K562 (cell line): Measurements from ENCODE around the gene HSPB7. TPM values are rescaled to one million over a fixed set of nuclear protein-coding genes. Genes with fewer than 3 reads are reported as not detected.
A peak's percentile ranks its signal among the peaks of the same experiment; 100 is the strongest.

Experiments
- BCOR ChIP-seq: fragments of 450-650 bp; IDR thresholded peaks from 2 replicates; pipeline ENCODE4 v1.6.1; 2016
- ELF1 ChIP-seq: fragments of 200-800 bp; sonication (Bioruptor generic); IDR thresholded peaks from 2 replicates; pipeline ENCODE4 v1.6.1; 2016; ENCODE audit warnings: missing genetic modification characterization, missing compliant biosample characterization
- FOXP1 ChIP-seq: sonication (generic); formaldehyde crosslinking; IDR thresholded peaks from 2 replicates; pipeline ENCODE4 v1.8.0; 2022; ENCODE audit warnings: mild to moderate bottlenecking, missing genetic modification reagents
- GTF2A2 ChIP-seq: IDR thresholded peaks from 2 replicates; pipeline ENCODE4 v1.6.1; 2016; ENCODE audit warnings: mild to moderate bottlenecking, missing genetic modification characterization, missing compliant biosample characterization
- RBM15 ChIP-seq: fragments of 200-400 bp; formaldehyde crosslinking; IDR thresholded peaks from 2 replicates; pipeline ENCODE4 v1.6.1; 2018; ENCODE audit warnings: mild to moderate bottlenecking, low read length, moderate library complexity; ENCODE audit not compliant: insufficient read depth
- SIN3A ChIP-seq, 2 experiments: fragments of 150-350 bp in 1 of 2; IDR thresholded peaks; 2 replicates each; pipeline ENCODE4 v1.6.1; 2011 to 2016; ENCODE audit warnings: borderline replicate concordance in 2 of 2, low read depth in 2 of 2, low read length in 2 of 2, mild to moderate bottlenecking in 2 of 2, moderate library complexity in 2 of 2; ENCODE audit not compliant: control insufficient read depth in 1 of 2
- SP1 ChIP-seq: sonication (generic); formaldehyde crosslinking; IDR thresholded peaks from 2 replicates; pipeline ENCODE4 v1.8.1; 2022; ENCODE audit warnings: mild to moderate bottlenecking, missing genetic modification reagents
- ZNF232 ChIP-seq: sonication (generic); formaldehyde crosslinking; IDR thresholded peaks from 2 replicates; pipeline ENCODE4 v1.8.0; 2022; ENCODE audit warnings: mild to moderate bottlenecking, missing genetic modification reagents
- polyA plus RNA-seq, 8 experiments: library from polyadenylated mRNA; depleted of rRNA in 4 of 8; stranded (reverse) in 5 of 8; unstranded in 3 of 8; fragments of >200 nt; fragmentation: Nextera tagmentation in 2 of 8; fragmentation: Illumina TruSeq in 1 of 8; extraction: Ambion mirVana in 2 of 8; extraction: Trizol in 1 of 8; gene quantifications; 2 replicates each; pipeline versions ENCODE4 v1.2.1 to v1.2.3, GENCODE V29; 2011 to 2014; ENCODE audit warnings: inconsistent platforms in 1 of 8, missing spikeins in 1 of 8
- total RNA-seq, 7 experiments: library from RNA; depleted of rRNA in 6 of 7; stranded (reverse); fragments of >200 nt in 6 of 7; fragmentation: Illumina TruSeq in 2 of 7; extraction: Trizol in 2 of 7; gene quantifications; 2 replicates each; pipeline versions ENCODE4 v1.2.1 to v1.2.3, GENCODE V29; 2011 to 2021; ENCODE audit warnings: low replicate concordance in 1 of 7
- TF ChIP-seq, protein P1 (sequence below): fragments of 450-650 bp; IDR thresholded peaks from 2 replicates; pipeline ENCODE4 v1.6.1; 2016; ENCODE audit warnings: mild to moderate bottlenecking, moderate library complexity
- TF ChIP-seq, protein P2 (sequence below): fragments of 250-450 bp; sonication (Bioruptor Pico); IDR thresholded peaks from 2 replicates; pipeline ENCODE4 v1.8.0; 2021; ENCODE audit warnings: moderate library complexity, mild to moderate bottlenecking, inconsistent platforms
- TF ChIP-seq, protein P3 (sequence below): fragments of 250-450 bp; sonication (Bioruptor Pico); IDR thresholded peaks from 2 replicates; pipeline ENCODE4 v1.8.0; 2022; ENCODE audit warnings: moderate library complexity, mild to moderate bottlenecking, inconsistent platforms
- TF ChIP-seq, protein P4 (sequence below): fragments of 450-650 bp; IDR thresholded peaks from 2 replicates; pipeline ENCODE4 v1.6.1; 2017; ENCODE audit warnings: mild to moderate bottlenecking, moderate library complexity

Gene HSPB7
- total and polyA plus RNA-seq, 9 of the 15 experiments (the other 6 are each of a cell fraction or from before 2014, with no cell fraction given): 0.05 to 0.19 (median 0.07) TPM; not detected in 6

DNA sequence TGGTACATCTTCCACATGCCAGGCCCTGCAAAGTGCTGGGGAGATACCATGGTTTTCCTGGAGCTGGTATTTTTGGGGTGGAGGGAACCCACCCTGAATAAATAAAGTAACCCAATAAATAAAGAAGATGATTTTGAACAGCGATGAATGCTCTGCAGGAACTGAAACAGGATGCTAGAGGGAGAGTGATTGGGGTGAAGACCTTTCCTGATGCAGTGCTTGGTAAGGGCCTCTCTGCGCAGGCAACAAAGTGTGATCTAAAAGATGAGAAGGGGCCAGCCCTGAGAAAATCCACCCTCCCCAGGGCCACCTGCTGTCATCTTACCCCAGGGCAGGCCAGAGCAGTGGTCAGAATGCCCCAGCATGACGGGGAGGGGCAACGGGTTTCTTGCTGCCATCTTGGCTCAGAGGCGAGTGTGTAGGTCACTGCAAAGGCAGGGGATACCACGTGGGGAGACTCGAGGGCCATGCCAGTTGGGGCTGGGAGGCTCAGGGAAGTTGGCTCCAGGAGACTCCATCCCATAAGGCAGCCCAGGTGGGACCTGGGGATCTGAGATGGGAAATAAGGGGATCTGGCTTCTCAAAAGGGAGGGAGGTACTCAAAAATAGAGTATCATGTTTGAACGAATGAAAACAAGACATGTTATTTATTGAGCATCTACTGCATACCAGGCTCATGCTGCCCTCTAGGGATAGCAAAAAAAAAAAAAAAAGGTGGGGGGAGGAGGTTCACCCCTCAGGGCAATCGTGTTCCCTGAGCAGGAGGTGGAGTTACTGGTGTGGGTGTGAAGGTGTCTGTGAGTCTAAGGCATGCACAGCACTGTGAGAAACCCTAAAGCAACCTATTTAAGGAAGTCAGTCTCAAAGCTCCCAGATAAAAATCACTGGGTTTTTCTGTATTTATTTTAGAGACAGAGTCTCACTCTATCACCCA, 11.0 kb downstream of the HSPB7 start (continued):
- no peak for TF ChIP-seq FOXP1 (CRISPR knock-in tag)
- no peak for TF ChIP-seq SP1
- TF ChIP-seq RBM15: no peak
- TF ChIP-seq, protein P1, sequence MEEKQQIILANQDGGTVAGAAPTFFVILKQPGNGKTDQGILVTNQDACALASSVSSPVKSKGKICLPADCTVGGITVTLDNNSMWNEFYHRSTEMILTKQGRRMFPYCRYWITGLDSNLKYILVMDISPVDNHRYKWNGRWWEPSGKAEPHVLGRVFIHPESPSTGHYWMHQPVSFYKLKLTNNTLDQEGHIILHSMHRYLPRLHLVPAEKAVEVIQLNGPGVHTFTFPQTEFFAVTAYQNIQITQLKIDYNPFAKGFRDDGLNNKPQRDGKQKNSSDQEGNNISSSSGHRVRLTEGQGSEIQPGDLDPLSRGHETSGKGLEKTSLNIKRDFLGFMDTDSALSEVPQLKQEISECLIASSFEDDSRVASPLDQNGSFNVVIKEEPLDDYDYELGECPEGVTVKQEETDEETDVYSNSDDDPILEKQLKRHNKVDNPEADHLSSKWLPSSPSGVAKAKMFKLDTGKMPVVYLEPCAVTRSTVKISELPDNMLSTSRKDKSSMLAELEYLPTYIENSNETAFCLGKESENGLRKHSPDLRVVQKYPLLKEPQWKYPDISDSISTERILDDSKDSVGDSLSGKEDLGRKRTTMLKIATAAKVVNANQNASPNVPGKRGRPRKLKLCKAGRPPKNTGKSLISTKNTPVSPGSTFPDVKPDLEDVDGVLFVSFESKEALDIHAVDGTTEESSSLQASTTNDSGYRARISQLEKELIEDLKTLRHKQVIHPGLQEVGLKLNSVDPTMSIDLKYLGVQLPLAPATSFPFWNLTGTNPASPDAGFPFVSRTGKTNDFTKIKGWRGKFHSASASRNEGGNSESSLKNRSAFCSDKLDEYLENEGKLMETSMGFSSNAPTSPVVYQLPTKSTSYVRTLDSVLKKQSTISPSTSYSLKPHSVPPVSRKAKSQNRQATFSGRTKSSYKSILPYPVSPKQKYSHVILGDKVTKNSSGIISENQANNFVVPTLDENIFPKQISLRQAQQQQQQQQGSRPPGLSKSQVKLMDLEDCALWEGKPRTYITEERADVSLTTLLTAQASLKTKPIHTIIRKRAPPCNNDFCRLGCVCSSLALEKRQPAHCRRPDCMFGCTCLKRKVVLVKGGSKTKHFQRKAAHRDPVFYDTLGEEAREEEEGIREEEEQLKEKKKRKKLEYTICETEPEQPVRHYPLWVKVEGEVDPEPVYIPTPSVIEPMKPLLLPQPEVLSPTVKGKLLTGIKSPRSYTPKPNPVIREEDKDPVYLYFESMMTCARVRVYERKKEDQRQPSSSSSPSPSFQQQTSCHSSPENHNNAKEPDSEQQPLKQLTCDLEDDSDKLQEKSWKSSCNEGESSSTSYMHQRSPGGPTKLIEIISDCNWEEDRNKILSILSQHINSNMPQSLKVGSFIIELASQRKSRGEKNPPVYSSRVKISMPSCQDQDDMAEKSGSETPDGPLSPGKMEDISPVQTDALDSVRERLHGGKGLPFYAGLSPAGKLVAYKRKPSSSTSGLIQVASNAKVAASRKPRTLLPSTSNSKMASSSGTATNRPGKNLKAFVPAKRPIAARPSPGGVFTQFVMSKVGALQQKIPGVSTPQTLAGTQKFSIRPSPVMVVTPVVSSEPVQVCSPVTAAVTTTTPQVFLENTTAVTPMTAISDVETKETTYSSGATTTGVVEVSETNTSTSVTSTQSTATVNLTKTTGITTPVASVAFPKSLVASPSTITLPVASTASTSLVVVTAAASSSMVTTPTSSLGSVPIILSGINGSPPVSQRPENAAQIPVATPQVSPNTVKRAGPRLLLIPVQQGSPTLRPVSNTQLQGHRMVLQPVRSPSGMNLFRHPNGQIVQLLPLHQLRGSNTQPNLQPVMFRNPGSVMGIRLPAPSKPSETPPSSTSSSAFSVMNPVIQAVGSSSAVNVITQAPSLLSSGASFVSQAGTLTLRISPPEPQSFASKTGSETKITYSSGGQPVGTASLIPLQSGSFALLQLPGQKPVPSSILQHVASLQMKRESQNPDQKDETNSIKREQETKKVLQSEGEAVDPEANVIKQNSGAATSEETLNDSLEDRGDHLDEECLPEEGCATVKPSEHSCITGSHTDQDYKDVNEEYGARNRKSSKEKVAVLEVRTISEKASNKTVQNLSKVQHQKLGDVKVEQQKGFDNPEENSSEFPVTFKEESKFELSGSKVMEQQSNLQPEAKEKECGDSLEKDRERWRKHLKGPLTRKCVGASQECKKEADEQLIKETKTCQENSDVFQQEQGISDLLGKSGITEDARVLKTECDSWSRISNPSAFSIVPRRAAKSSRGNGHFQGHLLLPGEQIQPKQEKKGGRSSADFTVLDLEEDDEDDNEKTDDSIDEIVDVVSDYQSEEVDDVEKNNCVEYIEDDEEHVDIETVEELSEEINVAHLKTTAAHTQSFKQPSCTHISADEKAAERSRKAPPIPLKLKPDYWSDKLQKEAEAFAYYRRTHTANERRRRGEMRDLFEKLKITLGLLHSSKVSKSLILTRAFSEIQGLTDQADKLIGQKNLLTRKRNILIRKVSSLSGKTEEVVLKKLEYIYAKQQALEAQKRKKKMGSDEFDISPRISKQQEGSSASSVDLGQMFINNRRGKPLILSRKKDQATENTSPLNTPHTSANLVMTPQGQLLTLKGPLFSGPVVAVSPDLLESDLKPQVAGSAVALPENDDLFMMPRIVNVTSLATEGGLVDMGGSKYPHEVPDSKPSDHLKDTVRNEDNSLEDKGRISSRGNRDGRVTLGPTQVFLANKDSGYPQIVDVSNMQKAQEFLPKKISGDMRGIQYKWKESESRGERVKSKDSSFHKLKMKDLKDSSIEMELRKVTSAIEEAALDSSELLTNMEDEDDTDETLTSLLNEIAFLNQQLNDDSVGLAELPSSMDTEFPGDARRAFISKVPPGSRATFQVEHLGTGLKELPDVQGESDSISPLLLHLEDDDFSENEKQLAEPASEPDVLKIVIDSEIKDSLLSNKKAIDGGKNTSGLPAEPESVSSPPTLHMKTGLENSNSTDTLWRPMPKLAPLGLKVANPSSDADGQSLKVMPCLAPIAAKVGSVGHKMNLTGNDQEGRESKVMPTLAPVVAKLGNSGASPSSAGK: no peak
- no peak for TF ChIP-seq ELF1 (tag)
- TF ChIP-seq GTF2A2 (tag): no peak
- no peak for TF ChIP-seq ZNF232 (CRISPR knock-in tag)
- TF ChIP-seq, protein P2, sequence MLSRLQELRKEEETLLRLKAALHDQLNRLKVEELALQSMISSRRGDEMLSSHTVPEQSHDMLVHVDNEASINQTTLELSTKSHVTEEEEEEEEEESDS (CRISPR knock-in tag): no peak
- TF ChIP-seq, protein P3, sequence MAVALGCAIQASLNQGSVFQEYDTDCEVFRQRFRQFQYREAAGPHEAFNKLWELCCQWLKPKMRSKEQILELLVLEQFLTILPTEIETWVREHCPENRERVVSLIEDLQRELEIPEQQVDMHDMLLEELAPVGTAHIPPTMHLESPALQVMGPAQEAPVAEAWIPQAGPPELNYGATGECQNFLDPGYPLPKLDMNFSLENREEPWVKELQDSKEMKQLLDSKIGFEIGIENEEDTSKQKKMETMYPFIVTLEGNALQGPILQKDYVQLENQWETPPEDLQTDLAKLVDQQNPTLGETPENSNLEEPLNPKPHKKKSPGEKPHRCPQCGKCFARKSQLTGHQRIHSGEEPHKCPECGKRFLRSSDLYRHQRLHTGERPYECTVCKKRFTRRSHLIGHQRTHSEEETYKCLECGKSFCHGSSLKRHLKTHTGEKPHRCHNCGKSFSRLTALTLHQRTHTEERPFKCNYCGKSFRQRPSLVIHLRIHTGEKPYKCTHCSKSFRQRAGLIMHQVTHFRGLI (CRISPR knock-in tag): no peak
- TF ChIP-seq BCOR: peak; percentile 35; the same call in 1 of the 2 replicates
- TF ChIP-seq SIN3A (IDR thresholded peaks at IDR 0.05; ENCODE audit: borderline replicate concordance in 2 of 2, control insufficient read depth in 1 of 2, low read depth in 2 of 2, low read length in 2 of 2): no peak
- TF ChIP-seq, protein P4, sequence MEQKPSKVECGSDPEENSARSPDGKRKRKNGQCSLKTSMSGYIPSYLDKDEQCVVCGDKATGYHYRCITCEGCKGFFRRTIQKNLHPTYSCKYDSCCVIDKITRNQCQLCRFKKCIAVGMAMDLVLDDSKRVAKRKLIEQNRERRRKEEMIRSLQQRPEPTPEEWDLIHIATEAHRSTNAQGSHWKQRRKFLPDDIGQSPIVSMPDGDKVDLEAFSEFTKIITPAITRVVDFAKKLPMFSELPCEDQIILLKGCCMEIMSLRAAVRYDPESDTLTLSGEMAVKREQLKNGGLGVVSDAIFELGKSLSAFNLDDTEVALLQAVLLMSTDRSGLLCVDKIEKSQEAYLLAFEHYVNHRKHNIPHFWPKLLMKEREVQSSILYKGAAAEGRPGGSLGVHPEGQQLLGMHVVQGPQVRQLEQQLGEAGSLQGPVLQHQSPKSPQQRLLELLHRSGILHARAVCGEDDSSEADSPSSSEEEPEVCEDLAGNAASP: no peak
